Kidney (tissue), 14 donors: ENCODE data around the gene CHD6. TPM values are rescaled to one million over a fixed set of nuclear protein-coding genes. Genes with fewer than 3 reads are reported as not detected.

ENCODE experiments used
- DNase-seq, 5 donors: peaks; one replicate each; pipeline ENCODE4 v3.0.0-alpha.2; 2013 to 2020
- FAIRE-seq: peaks from 2 replicates; lab custom pipeline; 2012; peaks lifted over from hg19 to GRCh38; lab: Jason Lieb, UNC
- H3K27ac ChIP-seq, 2 donors: one replicate each; pipeline ENCODE4 v1.7.0; 2013; ENCODE audit warnings: low read depth in 2 of 2, low read length in 2 of 2, inconsistent platforms in 1 of 2
- H3K27me3 ChIP-seq: one replicate; pipeline ENCODE4 v1.7.1; 2013; ENCODE audit warnings: low read length, inconsistent platforms; ENCODE audit not compliant: control insufficient read depth, insufficient read depth
- H3K36me3 ChIP-seq, 3 donors: one replicate each; pipeline versions ENCODE4 v1.7.0 to v1.7.1; 2013; ENCODE audit warnings: low read length in 3 of 3, control low read depth in 1 of 3, inconsistent platforms in 1 of 3; ENCODE audit not compliant: insufficient read depth in 3 of 3, control insufficient read depth in 2 of 3
- H3K4me1 ChIP-seq, 3 donors: one replicate each; pipeline versions ENCODE4 v1.7.0 to v1.7.1; 2013; ENCODE audit warnings: low read length in 3 of 3, inconsistent platforms in 1 of 3, low read depth in 1 of 3; ENCODE audit not compliant: control insufficient read depth in 2 of 3, insufficient read depth in 2 of 3
- H3K4me3 ChIP-seq, 3 donors: one replicate each; pipeline versions ENCODE4 v1.7.0 to v1.8.1; 2013; ENCODE audit warnings: low read length in 3 of 3, control low read depth in 1 of 3, inconsistent platforms in 1 of 3
- H3K9ac ChIP-seq, 3 donors: one replicate each; pipeline versions ENCODE4 v1.7.0 to v1.7.1; 2013; ENCODE audit warnings: low read length in 3 of 3, control low read depth in 1 of 3, inconsistent platforms in 1 of 3
- H3K9me3 ChIP-seq, 3 donors: one replicate each; pipeline versions ENCODE4 v1.7.0 to v1.7.1; 2013; ENCODE audit warnings: low read length in 3 of 3, control low read depth in 1 of 3, inconsistent platforms in 1 of 3; ENCODE audit not compliant: control insufficient read depth in 2 of 3, insufficient read depth in 1 of 3
- CTCF ChIP-seq: IDR thresholded peaks from 3 replicates; pipeline ENCODE4 v1.5.1; 2012; ENCODE audit warnings: mild to moderate bottlenecking, moderate library complexity, borderline replicate concordance; ENCODE audit not compliant: insufficient read depth; ENCODE audit errors: extremely low read depth
- intact Hi-C: fragments of 100-400 bp; cut with DNase I; formaldehyde crosslinking; loops from one replicate; pipeline ENCODE4 v1.11.1; 2022
- polyA plus RNA-seq: library from polyadenylated mRNA; stranded (reverse); fragments of 350-450 nt; fragmentation: Illumina TruSeq; extraction: RNeasy Lipid Tissue Mini Kit (QIAGEN cat#74804); gene quantifications from one replicate; pipeline ENCODE4 v1.2.3, GENCODE V29; 2014; ENCODE audit warnings: low read depth, low replicate concordance; ENCODE audit not compliant: insufficient read depth
- total RNA-seq: library from RNA; stranded (reverse); fragmentation: NEBNext Ultra II Directional; extraction: Animal tissue kit (Norgen Biotek cat#: 25700); gene quantifications from one replicate; pipeline ENCODE4 v1.2.1, GENCODE V29; 2021
- donor health status: control.
- donor health status: control.
- donor health status: control.
- donor health status: control.
- donor health status: control.
- donor health status: DM: yes; HTN: yes; CAD: no.
- donor health status: Normal renal cell carcinoma (clear cell type).

The CHD6 gene
- total and polyA plus RNA-seq, 2 donors from 2014 or later, result 4.5 to 53.5 TPM

- intact Hi-C loops, result no loop called here
- H3K4me3 ChIP-seq, result no peak overlapping the region
- peaks cover 3 to 58% (median 18%) of the 10 kb centered on the region in 3 donors for H3K36me3 ChIP-seq
- no peak for TF ChIP-seq CTCF
- H3K27ac ChIP-seq, result no peak overlapping the region
- DNase-seq (no peak), FAIRE-seq (no peak)
- H3K9me3 ChIP-seq, result no peaks in the 10 kb centered on the region
- H3K9ac ChIP-seq, result no peak overlapping the region
- H3K27me3 ChIP-seq, result no peaks in the 10 kb centered on the region
- no peaks in the 10 kb centered on the region for H3K4me1 ChIP-seq
Observed at GRCh38 chr20:41406353-41406752, 211.8 kb downstream of the CHD6 start.

GRCh38 chr20:41405436-41405835 is 212.7 kb downstream of the CHD6 start:
- intact Hi-C loops, result no loop called here
- no peak overlapping the region for H3K9ac ChIP-seq
- H3K36me3 ChIP-seq, result peaks cover 3 to 51% (median 18%) of the 10 kb centered on the region in 3 donors
- H3K27ac ChIP-seq, result no peak overlapping the region
- no peaks in the 10 kb centered on the region for H3K4me1 ChIP-seq
- DNase-seq, result no peak
- FAIRE-seq, result no peak
- no peak overlapping the region for H3K4me3 ChIP-seq
- no peak for TF ChIP-seq CTCF
- H3K27me3 ChIP-seq, result no peaks in the 10 kb centered on the region
- H3K9me3 ChIP-seq, result no peaks in the 10 kb centered on the region

GRCh38 chr20:41403604-41404003 is 214.6 kb downstream of the CHD6 start:
- no peaks in the 10 kb centered on the region for H3K27me3 ChIP-seq
- H3K4me3 ChIP-seq, result no peak overlapping the region
- no peak overlapping the region for H3K27ac ChIP-seq
- intact Hi-C loops, result no loop called here
- DNase-seq (no peak), FAIRE-seq (no peak)
- no peak overlapping the region for H3K9ac ChIP-seq
- peaks cover 3 to 33% (median 18%) of the 10 kb centered on the region in 3 donors for H3K36me3 ChIP-seq
- no peaks in the 10 kb centered on the region for H3K9me3 ChIP-seq
- no peak for TF ChIP-seq CTCF
- no peaks in the 10 kb centered on the region for H3K4me1 ChIP-seq

GRCh38 chr20:41398408-41398807 is 219.8 kb downstream of the CHD6 start:
- Histone ChIP-seq H3K9me3 (no peaks in the 10 kb centered on the region), H3K4me3 (no peak overlapping the region), H3K27ac (no peak overlapping the region), H3K4me1 (peaks cover 0 to 2% (median 0%) of the 10 kb centered on the region in 3 donors), H3K9ac (no peak overlapping the region), H3K27me3 (no peaks in the 10 kb centered on the region), H3K36me3 (no peaks in the 10 kb centered on the region)
- DNase-seq (peak in 2 of 5 donors; percentile 54 to 88), FAIRE-seq (no peak)
- TF ChIP-seq CTCF, result no peak
- intact Hi-C loops, result no loop called here
